HG02870 (cell line): ENCODE data around the gene RORB.
"Not testable (repeated sequence)": the region's sequence is repeated elsewhere in the genome, so short reads cannot be mapped to it uniquely, and the experiment has no call there.

Experiments
- ATAC-seq: cut with Tn5 transposase; IDR thresholded peaks from one replicate; pipeline ENCODE4 v1.9.1; 2021; ENCODE audit warnings: mild to moderate bottlenecking, moderate library complexity; ENCODE audit not compliant: unreplicated experiment

The RORB gene

DNA sequence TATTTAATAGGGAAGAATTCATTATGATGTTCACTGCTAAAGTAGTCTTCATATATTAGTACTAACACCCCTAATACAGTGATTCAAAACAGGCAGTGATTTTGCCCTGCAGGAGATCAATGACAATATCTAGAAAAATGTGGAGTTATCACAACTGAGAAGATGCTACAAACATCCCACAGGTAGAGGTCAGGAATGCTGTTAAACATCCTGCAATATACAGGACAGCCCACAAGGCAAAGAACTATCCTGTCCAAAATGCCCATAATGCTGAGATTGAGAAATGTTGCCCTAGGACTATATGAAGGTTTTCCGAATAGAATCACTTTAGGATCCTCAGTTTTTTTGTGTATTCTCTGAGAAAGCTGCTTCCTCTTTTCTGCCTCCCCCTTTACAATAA, 15.3 kb downstream of the RORB start:
- ATAC-seq, result no peak

DNA sequence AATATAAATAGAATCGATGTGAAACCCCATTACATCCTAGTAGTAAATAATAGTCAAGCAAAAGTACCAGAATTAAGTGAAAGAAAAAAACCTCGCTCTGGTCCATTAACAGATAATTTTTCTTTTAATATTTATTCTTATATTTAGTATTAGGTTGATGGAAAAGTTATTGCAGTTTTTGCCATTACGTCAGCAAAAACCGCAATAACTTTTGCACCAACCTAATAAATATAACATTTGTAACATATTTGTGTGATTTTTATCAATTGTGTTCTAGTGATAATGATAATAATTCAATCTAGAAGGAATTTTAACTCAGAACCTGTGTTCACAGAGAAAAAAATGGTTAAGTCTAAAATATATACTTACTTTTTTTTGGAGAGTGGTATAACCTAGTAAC, 16.1 kb downstream of the RORB start:
- ATAC-seq, result no peak

DNA sequence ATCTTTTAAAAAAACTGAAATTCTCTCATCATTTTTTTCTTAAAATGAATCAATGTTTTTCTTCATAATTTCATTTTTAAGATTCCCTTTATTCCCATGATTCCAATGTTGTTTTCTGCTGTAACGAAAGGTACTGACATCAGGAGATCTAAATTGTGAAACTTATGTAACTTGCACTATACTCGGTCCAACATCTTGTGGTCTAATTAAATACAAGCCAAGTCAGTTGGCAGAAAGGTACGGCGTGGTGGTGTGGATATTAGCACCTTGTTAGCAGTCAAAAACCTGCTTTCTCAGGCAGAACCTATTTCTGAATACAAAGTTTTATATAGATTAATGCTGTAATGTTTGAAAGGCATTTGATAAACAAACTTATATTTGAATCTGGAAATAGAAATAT, 20.1 kb downstream of the RORB start:
- ATAC-seq, result no peak

DNA sequence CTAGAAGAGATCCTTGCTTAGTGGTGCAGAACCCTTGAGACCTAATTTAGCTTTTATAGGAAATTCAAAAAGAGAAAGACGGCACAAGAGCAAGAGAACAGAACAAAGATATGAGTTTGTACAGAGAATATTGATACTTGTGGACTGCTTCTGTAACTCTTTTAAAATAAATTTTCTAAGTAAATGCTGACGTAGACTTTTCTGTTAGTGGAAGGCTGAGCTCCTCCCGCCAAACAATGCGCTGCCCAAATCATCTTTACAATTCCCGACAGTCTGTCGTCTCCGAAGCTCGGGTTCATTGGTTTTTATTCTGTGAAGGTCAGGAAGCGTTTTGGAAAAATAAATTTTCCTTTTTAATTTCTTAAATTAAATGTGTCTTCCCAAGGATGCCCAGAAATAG, 22.3 kb downstream of the RORB start:
- ATAC-seq, result no peak

DNA sequence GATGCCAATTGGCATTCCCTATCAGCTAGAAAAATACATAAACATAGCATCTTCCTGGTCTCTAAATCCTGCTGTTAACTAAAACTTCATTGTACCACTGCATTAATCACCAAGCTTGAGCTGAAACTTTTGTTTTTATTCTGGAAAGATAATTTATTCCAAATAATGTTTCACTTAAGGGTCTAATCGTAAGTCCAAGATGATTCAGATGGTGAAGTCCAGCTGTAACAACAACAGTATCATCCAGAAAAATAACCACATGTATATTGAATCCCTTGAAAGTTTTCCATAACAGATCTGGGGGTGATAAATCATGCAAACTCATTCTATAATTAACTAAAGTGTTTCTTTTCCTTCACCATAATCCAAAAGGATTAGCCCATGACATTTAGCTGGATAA, 23.9 kb downstream of the RORB start:
- no peak for ATAC-seq

DNA sequence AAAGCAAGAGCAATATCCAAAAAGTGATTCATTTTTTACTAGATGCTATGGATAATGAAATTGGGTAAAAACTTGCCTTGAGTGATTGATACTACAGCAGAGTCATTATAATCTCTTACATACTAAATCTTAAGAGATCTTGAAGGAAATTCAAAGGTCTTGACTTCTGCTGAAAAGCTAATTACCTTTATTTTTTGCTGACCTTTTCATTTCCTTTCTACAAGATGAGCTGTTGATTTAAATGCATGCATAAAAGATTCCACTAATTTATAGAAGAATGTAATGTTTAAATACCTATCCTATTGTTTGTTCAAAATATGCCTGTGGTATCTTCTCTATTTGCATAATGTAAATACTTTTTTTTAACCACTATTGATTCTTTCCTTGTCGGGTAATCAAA, 27.2 kb downstream of the RORB start:
- ATAC-seq, result no peak

DNA sequence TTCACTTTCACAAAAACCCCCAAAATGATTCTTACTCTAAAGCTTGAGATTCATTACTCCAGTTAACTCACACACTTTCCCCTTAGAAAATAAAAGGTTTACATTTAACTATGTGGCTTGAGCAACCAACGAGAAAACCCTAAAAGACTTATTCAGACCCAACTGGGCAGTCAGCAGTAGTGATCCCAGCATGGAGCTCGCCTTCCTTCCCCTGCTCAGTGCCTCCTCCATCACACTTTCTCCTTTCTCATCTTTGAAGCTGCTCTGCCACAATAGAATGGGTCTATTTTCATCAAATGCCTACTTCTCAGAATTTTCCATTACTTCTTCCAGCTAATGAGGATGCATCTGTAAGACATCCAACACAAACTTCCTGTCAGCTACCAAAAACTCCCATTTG, 29.1 kb downstream of the RORB start:
- ATAC-seq, result no peak

DNA sequence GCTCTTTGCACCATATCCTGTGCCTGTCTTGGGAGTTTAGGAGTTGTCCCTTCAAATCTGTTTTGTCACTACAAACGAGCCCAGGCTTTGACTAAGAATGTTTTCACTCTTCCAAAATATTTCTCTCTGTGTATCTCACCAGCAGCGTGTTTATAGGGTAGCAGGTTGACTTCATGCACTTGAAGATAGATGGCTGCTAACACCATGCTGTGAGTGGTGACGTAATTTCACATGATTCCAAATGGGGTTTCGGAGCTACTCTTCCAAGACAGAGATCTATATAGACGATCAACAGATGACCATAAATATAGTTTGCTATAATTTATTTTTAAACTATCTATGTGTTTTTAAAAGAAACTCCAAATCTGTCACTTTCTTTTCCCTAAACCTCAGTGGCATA, 30.6 kb downstream of the RORB start:
- ATAC-seq, result no peak

DNA sequence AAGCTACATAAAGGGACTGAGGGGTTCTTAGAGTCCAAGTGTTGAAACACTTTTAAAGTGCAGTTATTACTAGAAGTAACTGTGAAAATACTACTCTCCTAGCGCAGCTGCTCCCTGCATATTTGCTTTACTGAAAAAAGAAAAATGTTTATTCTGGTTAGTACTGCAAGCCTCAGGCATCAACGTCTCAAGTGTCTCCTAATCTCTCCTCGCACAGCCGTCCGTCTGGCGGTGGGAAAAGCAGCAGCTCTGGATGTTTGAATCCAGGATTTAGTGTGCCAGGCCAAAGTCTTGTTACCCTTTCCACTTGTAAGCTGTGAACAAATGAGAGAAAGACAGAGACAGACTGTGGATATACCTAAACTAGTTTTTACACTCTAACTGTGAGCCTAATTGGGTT, 31.1 kb downstream of the RORB start:
- ATAC-seq, result no peak

DNA sequence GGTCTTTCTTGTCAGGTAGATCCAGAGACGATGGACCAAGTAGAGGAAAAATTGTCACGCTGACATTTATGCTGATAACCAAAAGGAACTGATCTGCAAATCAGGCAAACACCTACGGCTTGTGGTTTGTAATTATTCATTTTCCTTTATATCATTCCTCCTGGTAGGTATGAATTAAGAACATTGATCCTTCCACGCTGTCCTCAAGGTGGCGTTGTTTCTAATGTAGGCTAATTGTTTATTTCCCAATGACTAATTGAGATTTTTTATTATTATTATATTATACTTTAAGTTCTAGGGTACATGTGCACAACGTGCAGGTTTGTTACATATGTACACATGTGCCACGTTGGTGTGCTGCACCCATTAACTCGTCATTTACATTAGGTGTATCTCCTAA, 33.3 kb downstream of the RORB start:
- not testable (repeated sequence) for ATAC-seq

DNA sequence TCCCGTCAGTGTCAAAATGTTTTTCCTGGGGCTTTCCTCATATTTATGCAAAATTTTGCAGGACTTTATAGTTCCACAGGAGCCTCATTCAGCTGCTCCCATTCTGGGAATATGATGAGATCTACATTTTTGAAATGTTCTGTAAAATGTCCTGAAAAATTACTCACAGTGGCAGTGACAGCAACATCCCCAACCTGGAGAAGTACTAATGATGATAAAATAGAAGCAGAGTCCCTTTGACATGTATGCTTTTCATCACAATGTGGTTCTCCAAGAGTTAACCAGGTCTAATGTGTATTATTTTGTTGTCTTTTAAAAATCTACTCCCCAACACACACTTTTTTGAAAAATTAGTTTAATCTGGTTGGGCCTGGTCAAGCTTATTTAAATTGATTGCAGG, 36.1 kb downstream of the RORB start:
- ATAC-seq, result no peak

DNA sequence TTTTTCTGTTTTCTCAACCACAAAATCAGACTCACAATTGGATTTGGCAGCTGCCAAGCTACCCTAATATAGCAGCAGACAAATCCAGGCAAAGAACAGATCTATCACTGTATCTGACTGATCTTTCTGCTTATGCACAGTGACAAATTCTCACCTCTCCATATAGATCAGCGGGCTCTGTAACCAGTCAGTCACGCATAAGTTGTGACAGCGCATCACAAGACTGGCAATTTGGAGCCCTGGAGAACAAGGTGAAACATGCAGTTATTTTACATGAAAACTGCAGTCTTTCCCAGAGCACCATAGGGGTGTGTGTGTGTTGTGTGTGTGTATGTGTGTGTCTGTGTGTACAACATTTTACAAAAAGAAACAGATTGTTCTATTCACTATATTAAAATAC, 37.7 kb downstream of the RORB start:
- ATAC-seq, result no peak

DNA sequence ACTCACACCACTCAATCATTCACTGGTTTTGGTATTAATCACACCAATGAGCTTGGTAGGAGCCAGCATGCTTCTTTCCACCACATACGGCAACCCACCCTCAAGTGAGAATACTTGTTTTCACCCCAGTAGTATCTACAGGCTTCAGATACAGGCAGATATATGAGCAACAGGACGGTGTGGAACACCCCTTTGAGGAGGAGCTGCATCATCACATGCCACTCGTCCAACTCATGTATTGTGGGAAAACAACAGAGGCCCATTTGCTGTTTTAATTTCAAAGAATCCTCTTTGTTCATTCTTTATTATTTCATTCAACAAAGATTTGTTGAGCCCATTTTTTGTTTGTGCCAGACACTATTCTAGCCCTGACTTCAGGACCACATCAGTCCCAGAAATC, 46.0 kb downstream of the RORB start:
- no peak for ATAC-seq

DNA sequence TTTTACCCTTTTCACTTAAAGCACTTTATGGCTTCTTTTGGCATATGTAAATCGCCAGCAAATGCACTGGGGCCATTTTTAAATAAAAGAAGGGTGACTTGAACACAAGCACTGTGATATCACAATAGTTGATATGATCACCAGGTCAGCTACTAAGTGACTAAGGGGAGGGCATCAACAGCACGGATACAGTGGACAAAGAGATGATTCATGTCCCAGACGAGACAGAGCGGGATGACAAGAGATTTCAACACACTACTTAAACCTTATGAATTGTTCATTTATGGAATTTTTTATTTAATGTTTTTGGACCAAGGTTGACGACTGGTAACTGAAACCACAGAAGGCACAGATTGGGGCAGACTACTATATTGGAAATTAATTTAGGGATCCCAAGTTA, 54.1 kb downstream of the RORB start:
- no peak for ATAC-seq

DNA sequence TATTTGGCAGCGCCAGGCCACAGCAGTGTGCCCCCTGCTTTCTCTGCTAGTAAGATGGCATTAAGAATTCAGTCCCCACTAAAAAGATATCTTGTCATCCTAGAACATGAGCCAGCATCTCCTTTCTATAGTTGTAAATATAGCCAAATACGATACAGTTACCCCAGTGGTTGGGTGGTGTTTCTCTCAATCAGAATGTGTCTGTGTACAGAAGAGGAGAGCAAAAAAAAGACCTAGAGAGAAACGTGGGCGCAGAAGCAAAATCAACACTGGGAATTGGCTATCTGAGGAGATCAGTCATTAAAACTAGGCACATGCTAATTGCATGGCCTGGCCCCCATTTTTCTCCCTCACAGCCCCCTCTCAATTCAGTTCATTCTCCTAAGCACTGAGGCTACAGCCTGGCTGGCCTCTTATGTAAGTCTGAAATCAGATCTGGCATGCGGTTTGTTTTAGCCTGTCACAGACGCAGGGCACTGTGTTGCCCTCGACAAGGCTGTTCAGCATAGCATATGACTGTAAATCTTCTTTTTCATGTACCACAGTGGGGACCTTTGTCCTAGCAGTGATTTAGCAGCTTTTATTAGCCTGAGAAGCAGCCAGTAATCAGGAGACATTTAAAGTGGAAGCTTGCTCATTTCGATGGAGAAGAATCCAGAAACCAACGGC, 57.8 kb downstream of the RORB start:
- no peak for ATAC-seq

DNA sequence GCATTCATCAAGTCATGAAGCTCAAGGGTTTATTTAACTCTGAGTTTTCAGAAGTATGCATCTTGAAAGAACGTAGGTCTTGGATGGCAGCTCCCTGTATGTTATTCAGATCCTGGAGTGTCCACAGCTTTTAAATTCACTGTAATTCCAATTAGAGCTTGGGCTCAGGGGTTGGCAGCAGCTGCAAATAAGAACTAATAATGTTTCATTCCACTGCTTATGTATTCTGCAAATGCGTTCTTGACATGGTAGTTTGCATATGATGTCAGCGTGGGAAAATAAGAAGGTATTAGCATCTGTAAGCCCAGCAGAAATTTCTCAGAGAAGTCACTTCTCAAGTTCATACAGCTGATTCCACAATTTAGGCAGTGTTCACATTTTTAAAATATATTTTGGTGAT, 58.4 kb downstream of the RORB start:
- no peak for ATAC-seq

DNA sequence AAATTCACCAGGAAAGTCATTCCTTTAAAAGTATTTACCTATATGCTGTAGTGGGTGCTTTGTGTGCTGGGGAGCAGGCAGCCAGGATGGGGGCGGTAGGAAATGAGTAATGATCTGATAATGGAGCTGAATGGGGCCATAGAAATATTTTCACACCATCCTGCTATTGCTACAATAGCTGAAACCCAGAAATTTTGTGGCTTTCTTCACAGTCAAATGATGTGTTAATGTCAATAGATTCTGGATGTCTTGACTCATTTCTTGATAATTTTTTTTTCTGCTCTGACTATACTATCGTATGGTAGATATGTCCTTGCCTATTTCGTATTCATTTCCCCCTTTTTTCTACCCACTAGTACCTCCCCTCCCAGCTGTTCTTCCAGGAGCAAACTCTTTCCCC, 59.5 kb downstream of the RORB start:
- ATAC-seq, result peak; percentile 92

DNA sequence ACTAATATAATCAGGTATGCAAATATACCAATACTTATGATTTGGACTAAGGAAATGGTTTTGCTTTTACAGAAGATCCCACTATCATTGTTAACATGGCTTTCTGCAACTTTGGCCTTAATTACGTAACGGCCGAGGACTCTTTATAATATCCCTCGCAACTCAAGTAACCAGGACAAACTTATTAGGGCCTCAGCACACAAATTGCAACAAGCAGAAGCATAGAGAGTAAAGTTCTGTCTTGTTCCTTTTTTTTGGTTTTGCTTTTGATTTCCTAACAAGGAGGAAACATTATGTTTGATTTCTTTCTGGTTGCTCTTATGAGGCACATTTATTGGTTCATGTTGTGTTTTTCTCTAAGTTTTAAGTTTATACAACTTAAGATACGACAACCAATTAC, 60.4 kb downstream of the RORB start:
- no peak for ATAC-seq

DNA sequence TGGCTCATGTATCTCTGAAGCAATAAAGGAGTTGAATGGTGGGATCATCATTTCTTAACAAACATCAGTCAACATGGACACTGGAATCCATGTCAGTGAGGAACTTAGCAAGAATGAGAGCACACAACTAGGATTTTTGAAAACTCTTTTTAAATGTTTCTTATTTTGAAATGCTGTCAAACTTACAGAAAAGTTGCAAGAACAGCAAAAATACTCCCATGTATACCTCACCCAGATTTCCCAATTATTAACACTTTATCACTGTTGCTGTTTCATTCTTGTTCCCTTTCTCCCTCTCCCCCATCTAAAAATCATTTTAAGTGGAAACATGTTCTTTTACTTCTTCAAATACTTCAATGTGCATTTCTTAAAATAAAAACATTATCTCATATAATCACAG, 65.5 kb downstream of the RORB start:
- no peak for ATAC-seq

DNA sequence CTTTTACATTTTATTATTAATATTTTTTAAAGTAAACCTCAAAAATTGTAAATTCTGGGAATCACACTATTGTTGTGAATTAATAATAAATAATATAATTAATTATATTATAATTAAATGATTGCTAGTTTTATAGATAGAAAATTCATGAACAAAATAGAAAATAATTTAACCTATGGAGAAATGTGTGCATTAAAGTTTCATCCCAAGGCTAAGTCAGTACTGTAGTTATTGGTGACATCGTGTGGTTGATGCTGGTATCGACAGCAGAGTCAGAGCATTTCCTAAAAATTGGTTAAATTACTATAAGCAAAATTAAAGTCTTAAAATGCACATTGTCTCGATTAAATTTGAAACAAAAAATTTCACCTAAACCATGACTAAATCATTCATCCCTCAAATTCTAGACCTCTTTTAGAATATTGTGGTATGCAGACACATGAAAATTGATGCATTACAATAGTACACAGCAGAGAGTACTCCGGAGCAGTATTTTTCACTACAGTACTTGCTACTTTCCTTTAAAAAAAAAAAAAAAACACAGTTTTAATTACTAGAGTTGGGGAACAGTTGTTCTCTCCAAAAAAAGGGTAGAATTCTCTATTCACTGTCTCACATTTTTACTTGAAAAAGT, 73.9 kb downstream of the RORB start:
- ATAC-seq, result peak; percentile 83

DNA sequence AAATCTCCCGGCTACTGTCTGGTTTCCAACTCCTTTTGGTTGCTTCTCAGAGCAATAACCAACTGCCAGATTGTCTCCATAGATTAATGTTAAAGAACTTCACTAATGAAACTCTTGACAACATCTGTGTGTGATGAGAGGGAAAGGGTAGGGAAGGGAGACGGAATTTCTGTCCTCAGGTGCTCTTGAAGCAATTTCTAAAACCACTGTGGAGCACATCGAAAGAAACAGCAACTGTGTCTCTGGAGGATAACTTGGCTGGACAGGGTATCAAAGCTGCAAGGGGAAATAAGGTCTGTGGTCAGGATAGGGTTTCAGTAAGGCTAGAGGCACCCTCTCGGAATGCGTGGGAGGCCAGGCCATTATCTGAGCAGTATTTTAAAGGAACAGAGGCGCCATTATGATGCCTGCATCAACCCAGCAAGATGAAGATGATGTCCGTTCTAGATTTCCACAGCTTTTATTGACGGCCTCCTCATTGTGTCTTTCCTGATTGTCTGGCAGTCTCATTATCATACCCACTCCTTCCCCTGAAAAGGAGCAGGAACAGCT, 76.6 kb downstream of the RORB start:
- ATAC-seq, result no peak

DNA sequence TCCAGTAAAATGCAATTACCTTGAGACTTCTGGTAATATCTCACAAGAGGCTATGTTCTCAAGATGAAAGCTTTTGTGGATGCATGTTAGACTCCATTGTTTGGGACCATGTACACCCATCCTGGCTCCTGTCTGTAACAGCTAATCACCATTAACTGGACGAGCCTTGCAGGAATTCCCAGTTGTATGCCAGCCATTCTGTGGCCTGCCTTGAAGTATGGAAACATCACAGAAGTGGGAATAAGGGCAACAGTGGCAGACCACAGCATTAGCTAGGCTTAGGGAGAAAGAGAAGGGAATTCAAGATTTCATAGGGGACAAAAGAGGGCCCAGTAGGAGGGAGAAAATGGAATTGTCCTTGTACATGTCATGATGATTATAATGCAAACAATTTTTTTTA, 79.0 kb downstream of the RORB start:
- no peak for ATAC-seq

DNA sequence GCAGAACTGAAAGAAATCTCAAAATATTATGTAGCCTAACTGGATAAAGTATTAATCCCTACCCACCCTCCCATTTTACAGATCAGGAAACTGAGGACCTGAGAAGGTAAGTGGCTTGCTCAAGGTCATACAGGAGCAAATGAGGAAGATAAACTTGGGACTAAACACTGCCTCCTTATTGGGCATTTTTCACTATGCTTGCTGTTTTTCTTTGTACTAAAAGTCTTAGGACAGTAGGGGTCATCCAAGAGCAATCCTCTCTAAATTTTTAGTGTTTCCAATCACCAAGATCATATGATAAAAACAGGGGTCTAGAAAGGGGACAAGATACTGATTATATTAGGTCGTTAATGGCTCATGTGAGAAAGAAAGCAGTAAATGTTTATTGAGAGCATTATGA, 80.8 kb downstream of the RORB start:
- no peak for ATAC-seq
